ENCODE data around the gene ELF4. TPM values are rescaled to one million over a fixed set of nuclear protein-coding genes. Genes with fewer than 3 reads are reported as not detected.

The ELF4 gene
- total and polyA plus RNA-seq, 12 donors, result 2.7 to 16.7 (median 6.9) TPM

- intact Hi-C loops (cut with DNase I), result no loop called here
- H3K9me3 ChIP-seq (replicated peaks in 1 of 3), result no peaks in the 10 kb centered on the region
- WGBS, 4 donors, result 41 to 56% (median 49%) methylated on average over 3 of the region's 3 CpGs
- peaks cover 0 to 24% of the 10 kb centered on the region in 2 donors for H3K36me3 ChIP-seq (replicated peaks in 1 of 2)
- H3K27me3 ChIP-seq, result no peaks in the 10 kb centered on the region
- H3K27ac ChIP-seq, result no peak overlapping the region
- no peak for TF ChIP-seq POLR2A (IDR thresholded peaks at IDR 0.05)
- TF ChIP-seq, protein P1, sequence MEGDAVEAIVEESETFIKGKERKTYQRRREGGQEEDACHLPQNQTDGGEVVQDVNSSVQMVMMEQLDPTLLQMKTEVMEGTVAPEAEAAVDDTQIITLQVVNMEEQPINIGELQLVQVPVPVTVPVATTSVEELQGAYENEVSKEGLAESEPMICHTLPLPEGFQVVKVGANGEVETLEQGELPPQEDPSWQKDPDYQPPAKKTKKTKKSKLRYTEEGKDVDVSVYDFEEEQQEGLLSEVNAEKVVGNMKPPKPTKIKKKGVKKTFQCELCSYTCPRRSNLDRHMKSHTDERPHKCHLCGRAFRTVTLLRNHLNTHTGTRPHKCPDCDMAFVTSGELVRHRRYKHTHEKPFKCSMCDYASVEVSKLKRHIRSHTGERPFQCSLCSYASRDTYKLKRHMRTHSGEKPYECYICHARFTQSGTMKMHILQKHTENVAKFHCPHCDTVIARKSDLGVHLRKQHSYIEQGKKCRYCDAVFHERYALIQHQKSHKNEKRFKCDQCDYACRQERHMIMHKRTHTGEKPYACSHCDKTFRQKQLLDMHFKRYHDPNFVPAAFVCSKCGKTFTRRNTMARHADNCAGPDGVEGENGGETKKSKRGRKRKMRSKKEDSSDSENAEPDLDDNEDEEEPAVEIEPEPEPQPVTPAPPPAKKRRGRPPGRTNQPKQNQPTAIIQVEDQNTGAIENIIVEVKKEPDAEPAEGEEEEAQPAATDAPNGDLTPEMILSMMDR (IDR thresholded peaks at IDR 0.05), result no peak
- H3K4me3 ChIP-seq, result no peak overlapping the region
- no peaks in the 10 kb centered on the region for H3K4me1 ChIP-seq (replicated peaks in 1 of 2)
- no peak for DNase-seq
Measured at GRCh38 chrX:130139474-130140201, 29.3 kb upstream of the ELF4 start.

- H3K4me1 ChIP-seq (replicated peaks in 1 of 2), result no peaks in the 10 kb centered on the region
- no peaks in the 10 kb centered on the region for H3K9me3 ChIP-seq (replicated peaks in 1 of 3)
- TF ChIP-seq, protein P1 (IDR thresholded peaks at IDR 0.05), result no peak
- TF ChIP-seq POLR2A (IDR thresholded peaks at IDR 0.05), result no peak
- no peak overlapping the region for H3K27ac ChIP-seq
- 81 to 94% (median 87%) methylated on average over 6 to 8 of the region's 8 CpGs for WGBS, 4 donors
- DNase-seq, result no peak
- H3K27me3 ChIP-seq, result no peaks in the 10 kb centered on the region
- peaks cover 0 to 31% of the 10 kb centered on the region in 2 donors for H3K36me3 ChIP-seq (replicated peaks in 1 of 2)
- no peak overlapping the region for H3K4me3 ChIP-seq
- intact Hi-C loops (cut with DNase I), result no loop called here
Measured at GRCh38 chrX:130136961-130137360, 26.7 kb upstream of the ELF4 start.

GRCh38 chrX:130136496-130136895 is 26.2 kb upstream of the ELF4 start:
- intact Hi-C loops (cut with DNase I), result no loop called here
- Histone ChIP-seq H3K4me1 (replicated peaks in 1 of 2) (no peaks in the 10 kb centered on the region), H3K36me3 (replicated peaks in 1 of 2) (peaks cover 0 to 36% of the 10 kb centered on the region in 2 donors), H3K4me3 (no peak overlapping the region), H3K9me3 (replicated peaks in 1 of 3) (no peaks in the 10 kb centered on the region), H3K27ac (no peak overlapping the region), H3K27me3 (no peaks in the 10 kb centered on the region)
- no peak for DNase-seq
- no peak for TF ChIP-seq POLR2A (IDR thresholded peaks at IDR 0.05)
- TF ChIP-seq, protein P1 (IDR thresholded peaks at IDR 0.05), result no peak
- WGBS, 4 donors, result 67 to 83% (median 72%) methylated on average over 3 to 5 of the region's 5 CpGs

- Histone ChIP-seq H3K27ac (no peak overlapping the region), H3K27me3 (no peaks in the 10 kb centered on the region), H3K9me3 (replicated peaks in 1 of 3) (no peaks in the 10 kb centered on the region), H3K36me3 (replicated peaks in 1 of 2) (peaks cover 0 to 43% of the 10 kb centered on the region in 2 donors), H3K4me1 (replicated peaks in 1 of 2) (no peaks in the 10 kb centered on the region), H3K4me3 (no peak overlapping the region)
- TF ChIP-seq, protein P1 (IDR thresholded peaks at IDR 0.05), result no peak
- TF ChIP-seq POLR2A (IDR thresholded peaks at IDR 0.05), result no peak
- intact Hi-C loops (cut with DNase I), result no loop called here
- WGBS, 4 donors, result 76 to 95% (median 86%) methylated on average over 5 of the region's 5 CpGs
- no peak for DNase-seq
Measured at GRCh38 chrX:130130990-130131389, 20.7 kb upstream of the ELF4 start.
